ENCODE data around the gene KIAA1755. TPM values are rescaled to one million over a fixed set of nuclear protein-coding genes. Genes with fewer than 3 reads are reported as not detected.

The KIAA1755 gene
- total RNA-seq, 1 experiment from 2014 or later = not detected

GRCh38 chr20:38165966-38166702 lies 94.4 kb downstream of the KIAA1755 start:
- POLR2A ChIA-PET (ENCODE audit: low non-redundant PET) = no interaction called here
- no peak overlapping the region for H3K27ac ChIP-seq (ENCODE audit: low read depth, low read length, poor library complexity, severe bottlenecking)
- TF ChIP-seq, protein P1, sequence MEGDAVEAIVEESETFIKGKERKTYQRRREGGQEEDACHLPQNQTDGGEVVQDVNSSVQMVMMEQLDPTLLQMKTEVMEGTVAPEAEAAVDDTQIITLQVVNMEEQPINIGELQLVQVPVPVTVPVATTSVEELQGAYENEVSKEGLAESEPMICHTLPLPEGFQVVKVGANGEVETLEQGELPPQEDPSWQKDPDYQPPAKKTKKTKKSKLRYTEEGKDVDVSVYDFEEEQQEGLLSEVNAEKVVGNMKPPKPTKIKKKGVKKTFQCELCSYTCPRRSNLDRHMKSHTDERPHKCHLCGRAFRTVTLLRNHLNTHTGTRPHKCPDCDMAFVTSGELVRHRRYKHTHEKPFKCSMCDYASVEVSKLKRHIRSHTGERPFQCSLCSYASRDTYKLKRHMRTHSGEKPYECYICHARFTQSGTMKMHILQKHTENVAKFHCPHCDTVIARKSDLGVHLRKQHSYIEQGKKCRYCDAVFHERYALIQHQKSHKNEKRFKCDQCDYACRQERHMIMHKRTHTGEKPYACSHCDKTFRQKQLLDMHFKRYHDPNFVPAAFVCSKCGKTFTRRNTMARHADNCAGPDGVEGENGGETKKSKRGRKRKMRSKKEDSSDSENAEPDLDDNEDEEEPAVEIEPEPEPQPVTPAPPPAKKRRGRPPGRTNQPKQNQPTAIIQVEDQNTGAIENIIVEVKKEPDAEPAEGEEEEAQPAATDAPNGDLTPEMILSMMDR (conservative IDR thresholded peaks at IDR 0.05; ENCODE audit: low read depth, low read length) = no peak
- TF ChIP-seq EZH2 (IDR thresholded peaks at IDR 0.05; ENCODE audit: borderline replicate concordance, low read depth, low read length, poor library complexity, severe bottlenecking) = no peak
- CTCF ChIA-PET = interaction anchor here (0.6 to 1.9 kb wide), 2 partner anchors 109 to 393 kb away, joined by 5 to 7 read pairs; no protein-coding TSS in a partner anchor
- no peaks in the 10 kb centered on the region for H3K9me3 ChIP-seq (ENCODE audit: low read depth, low read length, poor library complexity, severe bottlenecking)
- no peak overlapping the region for H3K4me3 ChIP-seq (ENCODE audit: low read depth, low read length, poor library complexity, severe bottlenecking)
- intact Hi-C loops (cut with micrococcal nuclease; ENCODE audit: unreplicated experiment) = loop anchor here (1.0 to 5.0 kb wide), 2 partner anchors 94 to 109 kb away; no protein-coding TSS in a partner anchor
- no peaks in the 10 kb centered on the region for H3K36me3 ChIP-seq (ENCODE audit: insufficient read depth, low read length, poor library complexity, severe bottlenecking)
- H3K4me1 ChIP-seq (ENCODE audit: insufficient read depth, low read length, poor library complexity, severe bottlenecking) = no peaks in the 10 kb centered on the region
- no peaks in the 10 kb centered on the region for H3K27me3 ChIP-seq (replicated peaks; ENCODE audit: insufficient read depth, low read depth, low read length, poor library complexity)
- no TSS peak for BruUV-seq (replicated peaks)
- DNase-seq (ENCODE audit: low spot score) = no peak

DNA sequence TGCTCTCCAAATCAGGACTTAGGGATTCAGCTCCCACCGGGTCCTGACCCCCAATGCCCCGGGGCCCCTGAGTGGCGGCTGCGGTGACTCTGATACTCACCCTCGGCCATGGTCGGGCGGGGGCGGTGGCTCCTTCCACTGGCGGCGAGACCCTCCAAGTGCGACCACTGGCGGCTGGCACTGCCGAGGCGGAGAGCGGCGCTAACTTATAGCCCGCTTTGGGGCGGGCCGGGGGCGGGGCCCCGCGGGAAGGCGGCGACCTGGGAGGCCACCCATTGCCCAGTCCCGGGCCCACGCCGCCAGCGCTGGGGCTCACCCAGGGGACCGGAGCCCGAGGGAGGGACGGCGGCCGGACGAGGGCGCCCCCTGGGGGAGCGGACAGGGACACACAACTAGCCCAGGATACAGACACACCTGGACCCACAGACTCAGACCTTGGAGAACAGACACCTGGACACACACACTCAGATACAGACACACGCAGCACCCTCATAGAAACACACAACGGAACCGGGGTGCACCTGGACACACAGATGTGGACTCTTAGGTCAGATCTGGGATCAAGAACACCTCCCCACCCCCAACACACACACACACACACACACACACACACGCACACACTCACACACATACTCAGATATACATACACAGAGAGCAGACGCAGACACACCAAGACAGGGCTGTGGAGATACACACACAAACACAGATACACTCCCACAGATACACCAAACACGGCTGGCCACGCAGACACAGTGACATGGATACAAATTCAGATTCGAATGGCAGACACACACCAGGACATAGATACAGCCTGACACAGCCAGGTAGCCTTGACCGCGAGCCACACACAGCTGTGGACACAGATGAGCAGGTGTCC lies 95.2 kb downstream of the KIAA1755 start, which contains the start of gene TGM2:
Gene TGM2 (minus strand): TSS at position 182 of the 877 bp plus-strand sequence. CDS start 72 bp downstream, at position 110.
- Histone ChIP-seq H3K27ac (ENCODE audit: low read depth, low read length, poor library complexity, severe bottlenecking) (no peak within 1 kb of the TSS), H3K4me1 (ENCODE audit: insufficient read depth, low read length, poor library complexity, severe bottlenecking) (no peaks in the 10 kb centered on the region), H3K9me3 (ENCODE audit: low read depth, low read length, poor library complexity, severe bottlenecking) (no peaks in the 10 kb centered on the region), H3K4me3 (ENCODE audit: low read depth, low read length, poor library complexity, severe bottlenecking) (peak within 1 kb of the TSS; percentile 35), H3K27me3 (replicated peaks; ENCODE audit: insufficient read depth, low read depth, low read length, poor library complexity) (no peaks in the 10 kb centered on the region), H3K36me3 (ENCODE audit: insufficient read depth, low read length, poor library complexity, severe bottlenecking) (no peaks in the 10 kb centered on the region)
- intact Hi-C loops (cut with micrococcal nuclease; ENCODE audit: unreplicated experiment) = loop anchor here (1.0 to 5.0 kb wide), 2 partner anchors 93 to 108 kb away; no protein-coding TSS in a partner anchor
- no TSS peak for BruUV-seq (replicated peaks)
- DNase-seq (ENCODE audit: low spot score) = peak; percentile 62
- TF ChIP-seq, protein P1 (conservative IDR thresholded peaks at IDR 0.05; ENCODE audit: low read depth, low read length) = peak; percentile 75
- no peak for TF ChIP-seq EZH2 (IDR thresholded peaks at IDR 0.05; ENCODE audit: borderline replicate concordance, low read depth, low read length, poor library complexity, severe bottlenecking)
- ChIA-PET POLR2A (ENCODE audit: low non-redundant PET) (no interaction called here), CTCF (no interaction called here)

DNA sequence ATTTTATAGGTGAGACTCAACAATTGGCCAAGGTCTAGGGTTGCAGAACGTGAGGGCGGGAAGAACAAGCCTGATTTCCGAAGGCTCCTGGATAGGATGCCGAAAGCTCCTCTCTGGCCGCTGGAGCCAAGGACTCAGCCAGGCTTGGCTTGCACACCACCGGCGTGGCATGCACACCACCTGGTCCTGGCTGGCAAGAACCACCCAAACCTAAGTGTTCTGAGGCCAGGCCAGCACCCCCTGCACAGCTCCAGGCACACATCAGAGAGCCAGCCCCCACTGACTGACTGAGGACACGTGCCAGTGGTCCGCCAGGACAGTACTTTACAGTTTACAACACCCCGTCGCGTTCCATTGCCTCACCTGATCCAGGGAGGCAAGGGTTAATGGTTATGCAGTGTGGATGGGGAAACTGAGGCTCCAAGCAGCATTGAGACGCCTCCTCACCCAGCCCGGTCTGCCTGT lies 95.9 kb downstream of the KIAA1755 start:
- H3K27ac ChIP-seq (ENCODE audit: low read depth, low read length, poor library complexity, severe bottlenecking) = no peak overlapping the region
- intact Hi-C loops (cut with micrococcal nuclease; ENCODE audit: unreplicated experiment) = loop anchor here (1.0 to 5.0 kb wide), 2 partner anchors 92 to 107 kb away; no protein-coding TSS in a partner anchor
- BruUV-seq (replicated peaks) = no TSS peak
- H3K9me3 ChIP-seq (ENCODE audit: low read depth, low read length, poor library complexity, severe bottlenecking) = no peaks in the 10 kb centered on the region
- peak overlapping the region; percentile 35 for H3K4me3 ChIP-seq (ENCODE audit: low read depth, low read length, poor library complexity, severe bottlenecking)
- CTCF ChIA-PET = no interaction called here
- H3K27me3 ChIP-seq (replicated peaks; ENCODE audit: insufficient read depth, low read depth, low read length, poor library complexity) = no peaks in the 10 kb centered on the region
- TF ChIP-seq EZH2 (IDR thresholded peaks at IDR 0.05; ENCODE audit: borderline replicate concordance, low read depth, low read length, poor library complexity, severe bottlenecking) = no peak
- TF ChIP-seq, protein P1 (conservative IDR thresholded peaks at IDR 0.05; ENCODE audit: low read depth, low read length) = no peak
- H3K36me3 ChIP-seq (ENCODE audit: insufficient read depth, low read length, poor library complexity, severe bottlenecking) = no peaks in the 10 kb centered on the region
- H3K4me1 ChIP-seq (ENCODE audit: insufficient read depth, low read length, poor library complexity, severe bottlenecking) = no peaks in the 10 kb centered on the region
- POLR2A ChIA-PET (ENCODE audit: low non-redundant PET) = no interaction called here
- DNase-seq (ENCODE audit: low spot score) = no peak
